Astrocyte of the hippocampus (primary cell): ENCODE measurements around the gene HGFAC.

Experiments used
- DNase-seq: peaks from one replicate; pipeline ENCODE4 v3.0.0; 2011; ENCODE audit warnings: low read depth, low spot score

Gene HGFAC

DNA sequence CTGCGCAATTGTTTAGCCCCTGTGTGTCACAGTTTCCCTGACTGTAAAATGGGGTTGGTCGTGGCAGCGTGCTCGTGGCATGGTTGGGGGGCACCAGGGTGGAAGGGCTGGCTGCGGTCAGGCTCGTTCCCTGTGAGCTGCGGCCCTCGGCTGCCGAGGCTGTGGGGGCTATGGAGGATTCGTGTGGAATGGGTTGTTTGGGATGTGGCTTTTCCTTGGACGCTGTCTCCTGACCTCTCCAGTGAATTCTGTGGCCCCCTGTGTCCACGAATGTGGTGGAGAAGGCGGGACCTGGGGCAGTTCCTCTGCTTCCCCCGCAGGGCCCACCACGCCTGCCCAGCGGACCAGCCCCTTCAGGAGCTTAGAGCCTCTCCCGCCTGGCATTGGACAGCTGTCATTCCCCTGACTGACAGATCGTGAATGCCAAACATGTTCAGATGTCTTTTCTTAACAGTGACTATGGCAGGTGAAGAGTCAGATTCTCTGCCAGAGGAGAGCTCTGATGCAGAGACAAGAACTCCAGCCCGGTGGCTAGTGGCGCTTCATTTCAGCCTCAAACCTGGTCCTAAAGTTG, 17.2 kb upstream of the HGFAC start:
- no peak for DNase-seq

DNA sequence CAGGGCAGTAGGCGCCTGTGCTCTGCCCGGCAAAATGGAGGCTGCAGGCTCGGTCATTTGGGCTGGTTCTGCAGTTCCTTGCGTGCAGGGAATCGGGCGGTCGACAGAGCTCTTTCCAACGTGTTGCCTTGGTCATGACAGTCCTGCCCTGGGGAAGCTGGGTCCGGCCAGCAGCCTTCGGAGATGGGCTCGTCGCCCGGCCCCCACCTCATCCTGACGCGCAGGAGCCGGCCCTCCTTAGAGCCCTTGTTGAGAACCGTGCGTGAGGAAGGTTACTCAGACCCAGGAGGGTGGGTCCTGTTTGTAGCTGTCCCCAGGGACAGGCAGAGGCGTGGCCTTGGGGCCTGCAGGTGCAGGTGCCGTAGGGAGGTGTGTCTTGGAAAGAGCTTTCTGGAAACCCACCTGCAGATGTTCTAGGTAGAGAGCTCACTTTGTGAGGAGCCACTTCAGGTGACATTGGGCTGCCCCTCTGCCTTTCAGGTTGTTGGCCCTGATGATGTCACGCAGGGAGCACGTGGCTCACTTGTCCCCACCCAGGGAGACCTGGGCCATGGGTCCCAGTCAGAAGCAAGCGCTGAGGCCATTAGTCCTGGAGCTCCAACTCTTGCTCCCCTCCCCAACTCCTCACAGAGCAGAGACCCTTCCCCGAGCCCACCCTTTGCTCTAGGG, 15.2 kb upstream of the HGFAC start:
- no peak for DNase-seq

DNA sequence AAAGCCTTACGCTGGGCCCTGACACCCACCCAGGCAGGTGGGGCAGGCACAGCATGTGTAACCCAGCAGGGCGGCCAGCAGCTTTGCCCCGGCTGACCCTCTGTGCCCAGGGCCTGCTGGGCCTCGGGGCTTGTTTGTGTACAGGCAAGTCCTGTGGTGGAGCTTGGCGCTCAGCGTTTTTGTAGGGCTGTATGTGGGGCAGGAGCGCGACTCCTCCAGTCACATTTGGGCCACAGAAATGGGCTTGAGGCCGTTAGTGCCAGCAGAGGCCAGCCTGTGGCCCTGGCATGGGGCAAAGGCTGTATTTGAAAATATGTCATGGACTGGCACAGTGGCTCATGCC, 14.7 kb upstream of the HGFAC start:
- DNase-seq, result no peak

- DNase-seq, result no peak
These were observed 13.9 kb upstream of the HGFAC start for GRCh38 chr4:3427706-3428446.

DNA sequence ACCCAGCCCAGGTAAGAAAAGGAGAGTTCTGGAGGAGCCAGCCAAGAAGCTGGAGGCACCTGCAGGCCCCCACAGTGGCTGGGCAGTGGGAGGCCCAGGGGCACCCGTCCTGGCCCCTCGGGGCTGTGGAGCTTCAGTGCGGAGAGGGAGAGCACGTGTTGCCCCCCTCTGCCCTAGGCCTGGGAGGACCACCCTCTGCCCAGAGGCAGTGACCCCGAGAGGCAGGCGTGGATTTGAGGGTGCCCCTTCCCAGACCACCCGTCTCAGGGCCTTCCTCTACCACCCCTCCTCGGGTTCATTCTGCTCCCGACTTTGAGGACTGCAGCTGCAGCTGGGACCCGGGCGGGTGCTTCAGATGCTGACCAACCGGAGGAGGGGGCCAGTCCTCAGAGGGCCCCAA, 12.1 kb upstream of the HGFAC start:
- DNase-seq, result no peak

- DNase-seq, result no peak
These were observed 11.2 kb upstream of the HGFAC start for GRCh38 chr4:3430524-3430923.

DNA sequence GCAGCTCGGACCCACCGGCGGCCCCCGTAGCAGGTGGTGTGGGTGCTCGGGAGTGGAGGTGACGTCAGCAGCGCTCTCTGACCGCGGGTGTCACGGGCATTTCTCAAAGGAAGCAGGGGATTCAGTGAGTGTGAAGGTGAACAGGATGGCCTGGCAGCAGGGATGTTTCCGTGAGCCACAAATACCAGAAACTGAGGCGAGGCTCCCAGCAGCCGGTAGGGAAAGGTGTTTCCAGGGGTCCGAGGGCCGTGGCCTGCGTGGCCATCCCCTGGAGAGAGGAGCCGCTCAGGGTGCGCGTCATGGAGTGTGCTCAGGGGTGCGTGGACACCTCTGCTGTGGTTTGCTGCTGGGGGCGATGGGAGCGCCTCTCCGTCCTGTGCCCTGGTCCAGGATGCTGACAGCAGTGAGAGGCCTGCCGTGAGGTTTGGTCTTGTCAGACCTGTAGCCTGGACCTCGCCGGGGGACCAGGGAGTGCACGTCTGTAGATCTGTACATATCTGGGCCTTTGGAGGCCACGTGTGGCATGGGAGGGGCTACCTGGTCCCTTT, 10.2 kb upstream of the HGFAC start:
- no peak for DNase-seq

- no peak for DNase-seq
These were observed 9.4 kb upstream of the HGFAC start for GRCh38 chr4:3432381-3432790.

- DNase-seq, result no peak
These were observed 8.5 kb upstream of the HGFAC start for GRCh38 chr4:3433138-3433869.

DNA sequence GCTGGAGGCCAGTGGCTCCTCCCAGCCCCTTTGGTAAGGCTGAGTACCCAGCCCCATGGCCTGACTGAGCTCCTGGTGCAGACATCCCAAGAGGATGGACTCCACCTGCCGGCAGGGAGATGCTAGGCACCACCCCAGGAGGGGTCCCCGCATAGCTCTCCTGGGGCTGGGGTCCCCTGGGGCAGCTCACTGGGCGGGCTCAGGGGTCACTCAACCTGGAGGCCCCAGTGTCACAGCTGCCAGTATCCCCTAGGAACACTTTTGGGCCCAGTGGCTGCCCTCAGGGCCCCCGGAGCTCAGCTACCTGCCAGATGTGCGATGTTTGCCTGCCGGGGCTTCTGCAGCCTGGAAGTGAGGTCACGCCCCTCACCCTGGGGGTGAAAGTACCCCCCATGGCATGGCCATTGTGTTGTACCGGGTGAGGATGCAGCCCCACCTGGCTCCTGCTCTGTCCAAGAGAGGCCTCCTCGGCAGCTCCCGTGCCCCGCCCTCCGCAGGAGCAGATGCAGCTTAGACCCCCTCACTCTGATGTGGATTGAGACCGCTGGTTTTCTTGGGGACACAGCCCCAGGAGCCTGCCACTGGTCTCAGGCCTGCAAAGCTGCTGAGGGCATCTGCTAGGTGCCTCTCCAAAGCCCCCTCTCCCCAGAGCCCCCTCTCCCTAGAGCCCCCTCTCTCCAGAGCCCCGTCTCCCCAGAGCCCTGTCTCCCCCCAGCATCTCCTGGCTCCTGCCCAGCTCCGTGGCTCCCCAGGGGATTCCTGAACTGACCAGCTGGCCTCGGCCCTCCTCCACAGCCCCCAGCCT, 6.7 kb upstream of the HGFAC start:
- DNase-seq, result peak; percentile 31

- no peak for DNase-seq
These were observed 6.1 kb upstream of the HGFAC start for GRCh38 chr4:3435686-3435956.

GRCh38 chr4:3436048-3436797, 5.5 kb upstream of the HGFAC start:
- no peak for DNase-seq

DNA sequence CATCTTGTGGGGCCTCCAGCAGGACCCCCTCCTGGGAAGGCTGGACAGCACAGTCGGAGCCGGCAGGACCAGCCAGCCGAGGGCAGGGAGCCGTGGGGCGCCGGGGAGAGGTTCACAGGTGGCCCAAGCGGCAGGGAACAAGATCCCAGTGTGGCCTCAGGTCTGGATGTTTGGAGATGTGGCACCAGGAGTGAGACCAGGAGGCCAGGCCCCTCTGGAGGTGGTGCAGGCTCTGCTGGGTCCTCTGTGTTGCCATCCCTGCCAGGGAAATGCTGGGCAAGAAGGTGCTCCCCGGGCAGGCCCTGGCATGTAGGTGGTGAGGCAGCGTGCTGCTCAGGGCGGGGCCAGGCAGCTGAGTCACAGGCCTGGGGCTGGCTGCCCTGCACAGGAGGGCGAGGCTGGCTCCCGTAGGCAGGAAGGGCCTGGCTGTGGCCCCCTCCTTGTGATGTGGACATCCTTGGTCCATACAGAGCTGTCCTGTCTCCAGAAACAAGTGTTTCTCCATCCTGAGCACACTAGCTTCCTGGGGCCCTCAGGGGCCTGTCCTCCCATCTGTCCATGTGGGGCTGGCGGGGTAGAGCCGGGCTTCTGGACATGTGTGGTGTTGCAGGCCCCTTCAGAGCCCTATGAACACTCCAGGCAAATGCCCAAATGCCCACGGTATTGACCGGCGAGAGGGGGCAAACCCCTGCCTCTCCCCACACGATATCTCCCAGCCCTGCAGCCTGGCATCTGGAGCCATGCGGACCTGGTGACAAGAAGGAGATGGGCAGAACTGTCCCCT, 4.8 kb upstream of the HGFAC start:
- peak; percentile 84 for DNase-seq

- DNase-seq, result no peak
These were observed 4.2 kb upstream of the HGFAC start for GRCh38 chr4:3437582-3437936.

GRCh38 chr4:3437998-3438846, 3.5 kb upstream of the HGFAC start:
- DNase-seq, result no peak

DNA sequence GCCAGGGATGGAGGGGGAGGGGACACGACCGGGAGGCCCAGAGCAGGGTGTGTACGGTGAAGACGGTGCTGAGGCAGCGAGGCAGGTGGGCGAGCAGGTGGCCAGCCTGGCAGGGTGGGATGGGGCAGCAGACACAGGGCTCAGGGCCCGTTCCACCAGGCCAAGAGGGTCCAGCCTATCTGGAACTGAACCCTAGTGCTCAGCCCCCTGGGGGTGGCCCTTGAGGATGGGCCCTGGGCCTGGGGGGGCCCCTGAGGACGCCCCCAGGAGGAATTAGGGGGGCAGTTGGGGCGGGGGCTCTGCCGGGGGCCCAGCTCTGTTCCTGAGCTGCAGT, 3.0 kb upstream of the HGFAC start:
- DNase-seq, result no peak

- DNase-seq, result no peak
These were observed 2.4 kb upstream of the HGFAC start for GRCh38 chr4:3439391-3439790.

GRCh38 chr4:3440011-3440410, 1.8 kb upstream of the HGFAC start:
- no peak for DNase-seq

GRCh38 chr4:3440979-3441500, 728 bp upstream of the HGFAC start:
- DNase-seq, result peak; percentile 35
